A549 (cell line): ENCODE data around the gene N4BP2. TPM values are rescaled to one million over a fixed set of nuclear protein-coding genes. Genes with fewer than 3 reads are reported as not detected.

ENCODE experiments used
- ATAC-seq, 2 experiments: fragments of 200-7000 bp in 1 of 2; fragments of >200 bp in 1 of 2; cut with Nextera tagmentation in 1 of 2; cut with Tn5 transposase in 1 of 2; 3 replicates each; pipeline versions ENCODE4 v1.8.0 to v1.9.1; 2018 to 2020; ENCODE audit warnings: mild to moderate bottlenecking in 1 of 2, moderate library complexity in 1 of 2
- CTCF ChIA-PET: fragments of 300-600 bp; sonication (Branson Sonifier 250); formaldehyde crosslinking; extraction: SDS; loops from one replicate; lab custom pipeline; 2021; ENCODE audit warnings: antibody characterized with exemption, inconsistent platforms; lab: Yijun Ruan, JAX
- POLR2A ChIA-PET: fragments of 350-600 bp; formaldehyde crosslinking; extraction: SDS; loops from one replicate; lab custom pipeline; 2021; ENCODE audit warnings: antibody characterized with exemption, inconsistent platforms; lab: Yijun Ruan, JAX
- DNase-seq, 2 experiments: peaks; one replicate each; pipeline versions ENCODE4 v3.0.0 to v3.0.0-alpha.2; 2011 to 2016; ENCODE audit warnings: low read depth in 1 of 2, low spot score in 1 of 2
- FAIRE-seq: peaks from 2 replicates; lab custom pipeline; 2011; peaks lifted over from hg19 to GRCh38; lab: Jason Lieb, UNC
- H3K27ac ChIP-seq, 2 experiments: fragments of >200 bp; sonication (Bioruptor Twin); formaldehyde crosslinking; 3 replicates each; pipeline ENCODE4 v1.5.1; 2016 to 2017
- H3K4me1 ChIP-seq: fragments of >200 bp; sonication (Bioruptor Twin); formaldehyde crosslinking; 3 replicates; pipeline ENCODE4 v1.6.1; 2016
- H3K4me2 ChIP-seq: fragments of >200 bp; sonication (Bioruptor Twin); formaldehyde crosslinking; 3 replicates; pipeline ENCODE4 v1.6.1; 2016
- H3K4me3 ChIP-seq: fragments of >200 bp; sonication (Bioruptor Twin); formaldehyde crosslinking; 3 replicates; pipeline ENCODE4 v1.5.1; 2016
- H3K9me3 ChIP-seq: fragments of >200 bp; sonication (Bioruptor Twin); formaldehyde crosslinking; 3 replicates; pipeline ENCODE4 v1.6.1; 2016
- BHLHE40 ChIP-seq: IDR thresholded peaks from 2 replicates; pipeline ENCODE4 v1.6.1; 2012; ENCODE audit warnings: low read depth, low read length, inconsistent platforms
- CBX2 ChIP-seq: fragments of 200-600 bp; sonication (generic); IDR thresholded peaks from 2 replicates; pipeline ENCODE4 v1.6.1; 2016; ENCODE audit warnings: low read depth, mild to moderate bottlenecking, borderline replicate concordance
- CBX8 ChIP-seq: fragments of 200-600 bp; sonication (generic); IDR thresholded peaks from 2 replicates; pipeline ENCODE4 v1.6.1; 2016
- CEBPB ChIP-seq, 2 experiments: fragments of >200 bp in 1 of 2; sonication (Bioruptor Twin) in 1 of 2; formaldehyde crosslinking in 1 of 2; IDR thresholded peaks; 2 replicates each; pipeline ENCODE4 v1.6.1; 2012 to 2016
- CHD2 ChIP-seq: fragments of 150-350 bp; IDR thresholded peaks from 2 replicates; pipeline ENCODE4 v1.6.1; 2014; ENCODE audit warnings: low read length; ENCODE audit not compliant: partially characterized antibody
- CHD4 ChIP-seq: fragments of 200-600 bp; sonication (generic); IDR thresholded peaks from 2 replicates; pipeline ENCODE4 v1.6.1; 2016; ENCODE audit warnings: antibody characterized with exemption, mild to moderate bottlenecking, borderline replicate concordance
- EHF ChIP-seq: fragments of 250-450 bp; sonication (Bioruptor Pico); IDR thresholded peaks from 2 replicates; pipeline ENCODE4 v1.5.0; 2020; ENCODE audit warnings: mild to moderate bottlenecking
- EHMT2 ChIP-seq: fragments of 200-600 bp; sonication (generic); IDR thresholded peaks from 2 replicates; pipeline ENCODE4 v1.6.1; 2016; ENCODE audit warnings: antibody characterized with exemption, low read depth, mild to moderate bottlenecking, moderate library complexity
- ESRRA ChIP-seq: fragments of 150-350 bp; IDR thresholded peaks from 2 replicates; pipeline ENCODE4 v1.6.1; 2014; ENCODE audit warnings: mild to moderate bottlenecking, low read length, borderline replicate concordance
- FOSL2 ChIP-seq, 2 experiments: fragments of 450-650 bp in 1 of 2; fragments of >200 bp in 1 of 2; sonication (Bioruptor Twin) in 1 of 2; formaldehyde crosslinking; IDR thresholded peaks; 2 replicates each; pipeline versions ENCODE4 v1.5.0 to v1.6.1; 2016 to 2020; ENCODE audit warnings: mild to moderate bottlenecking in 1 of 2, moderate library complexity in 1 of 2
- FOXS1 ChIP-seq: fragments of 250-450 bp; sonication (Bioruptor Pico); IDR thresholded peaks from 2 replicates; pipeline ENCODE4 v1.5.0; 2020; ENCODE audit warnings: mild to moderate bottlenecking, moderate library complexity
- HOXA7 ChIP-seq: fragments of 250-450 bp; sonication (Bioruptor Pico); IDR thresholded peaks from 2 replicates; pipeline ENCODE4 v1.5.0; 2020; ENCODE audit warnings: mild to moderate bottlenecking, moderate library complexity
- HOXB13 ChIP-seq: fragments of 250-450 bp; sonication (Bioruptor Pico); IDR thresholded peaks from 2 replicates; pipeline ENCODE4 v1.5.0; 2020; ENCODE audit warnings: low read depth, mild to moderate bottlenecking, moderate library complexity
- HOXB5 ChIP-seq: fragments of 250-450 bp; sonication (Bioruptor Pico); IDR thresholded peaks from 2 replicates; pipeline ENCODE4 v1.5.0; 2020; ENCODE audit warnings: mild to moderate bottlenecking, moderate library complexity
- JUN ChIP-seq, 2 experiments: fragments of >200 bp; sonication (Bioruptor Twin); formaldehyde crosslinking; IDR thresholded peaks; 2 replicates in 1 of 2; 3 replicates in 1 of 2; pipeline ENCODE4 v1.6.1; 2016 to 2017
- KDM5A ChIP-seq: fragments of 200-600 bp; sonication (generic); IDR thresholded peaks from 2 replicates; pipeline ENCODE4 v1.6.1; 2016; ENCODE audit warnings: antibody characterized with exemption, mild to moderate bottlenecking
- MAFK ChIP-seq: fragments of 450-650 bp; IDR thresholded peaks from 2 replicates; pipeline ENCODE4 v1.6.1; 2014; ENCODE audit not compliant: partially characterized antibody
- MAZ ChIP-seq: fragments of 150-350 bp; IDR thresholded peaks from 2 replicates; pipeline ENCODE4 v1.6.1; 2014; ENCODE audit warnings: antibody characterized with exemption, low read depth, low read length, borderline replicate concordance
- MYC ChIP-seq: IDR thresholded peaks from 2 replicates; pipeline ENCODE4 v1.6.1; 2012; ENCODE audit warnings: mild to moderate bottlenecking, inconsistent platforms, low read length, improper control_type of control experiment, borderline replicate concordance
- NPAS2 ChIP-seq: fragments of 250-450 bp; sonication (Bioruptor Pico); IDR thresholded peaks from 2 replicates; pipeline ENCODE4 v1.8.0; 2022; ENCODE audit warnings: mild to moderate bottlenecking, moderate library complexity, borderline replicate concordance
- NR3C1 ChIP-seq: fragments of >200 bp; sonication (Bioruptor Twin); formaldehyde crosslinking; IDR thresholded peaks from 3 replicates; pipeline ENCODE4 v1.6.1; 2017
- PHF8 ChIP-seq: fragments of 200-600 bp; sonication (generic); IDR thresholded peaks from 2 replicates; pipeline ENCODE4 v1.6.1; 2016; ENCODE audit warnings: low read depth, mild to moderate bottlenecking, antibody characterized with exemption, moderate library complexity, borderline replicate concordance
- POLR2AphosphoS2 ChIP-seq: conservative IDR thresholded peaks from 2 replicates; pipeline ENCODE4 v1.6.1; 2012; ENCODE audit warnings: low read length, improper control_type of control experiment, inconsistent platforms
- RARB ChIP-seq: fragments of 250-450 bp; sonication (Bioruptor Pico); IDR thresholded peaks from 2 replicates; pipeline ENCODE4 v1.8.0; 2021; ENCODE audit warnings: mild to moderate bottlenecking, moderate library complexity
- RCOR1 ChIP-seq: fragments of 150-350 bp; IDR thresholded peaks from 2 replicates; pipeline ENCODE4 v1.6.1; 2014; ENCODE audit warnings: antibody characterized with exemption, low read length, low read depth
- RNF2 ChIP-seq: fragments of 200-600 bp; sonication (generic); IDR thresholded peaks from 2 replicates; pipeline ENCODE4 v1.6.1; 2016; ENCODE audit warnings: low read depth, mild to moderate bottlenecking, antibody characterized with exemption, moderate library complexity, borderline replicate concordance
- SREBF2 ChIP-seq: fragments of 450-650 bp; IDR thresholded peaks from 2 replicates; pipeline ENCODE4 v1.6.1; 2014; ENCODE audit warnings: mild to moderate bottlenecking, moderate library complexity
- TFCP2L1 ChIP-seq: fragments of 250-450 bp; sonication (Bioruptor Pico); IDR thresholded peaks from 2 replicates; pipeline ENCODE4 v1.5.0; 2021; ENCODE audit warnings: mild to moderate bottlenecking
- ZC3H11A ChIP-seq: fragments of 450-650 bp; IDR thresholded peaks from 2 replicates; pipeline ENCODE4 v1.6.1; 2014; ENCODE audit warnings: antibody characterized with exemption, mild to moderate bottlenecking
- WGBS: methylation state at CpG from one replicate; pipeline ENCODE4 v1.1.6; 2017; ENCODE audit errors: missing lambda C conversion rate; 5-methylcytosine and 5-hydroxymethylcytosine counted together
- polyA plus RNA-seq, 4 experiments: library from polyadenylated mRNA; depleted of rRNA in 3 of 4; stranded (reverse); fragments of >200 nt; fragmentation: RNase III in 1 of 4; extraction: RNeasy Plus Mini Kit Qiagen cat#74134 plus additional on column Dnase treatment in 1 of 4; gene quantifications; 2 replicates in 3 of 4; 3 replicates in 1 of 4; pipeline ENCODE4 v1.2.3, GENCODE V29; 2011 to 2017
- TF ChIP-seq, protein P1 (sequence below): fragments of 250-450 bp; sonication (Bioruptor Pico); IDR thresholded peaks from 2 replicates; pipeline ENCODE4 v1.5.0; 2021; ENCODE audit warnings: mild to moderate bottlenecking, moderate library complexity, borderline replicate concordance
- TF ChIP-seq, protein P2 (sequence below): fragments of 250-450 bp; sonication (Bioruptor Pico); IDR thresholded peaks from 2 replicates; pipeline ENCODE4 v1.5.0; 2020; ENCODE audit warnings: low read depth, mild to moderate bottlenecking, moderate library complexity
- TF ChIP-seq, protein P3 (sequence below): fragments of >200 bp; sonication (Bioruptor Twin); formaldehyde crosslinking; IDR thresholded peaks from 3 replicates; pipeline ENCODE4 v1.5.1; 2016
- TF ChIP-seq, protein P4 (sequence below): fragments of 150-350 bp; IDR thresholded peaks from 2 replicates; pipeline ENCODE4 v1.6.1; 2014; ENCODE audit warnings: low read depth, mild to moderate bottlenecking, low read length

Gene N4BP2
- polyA plus RNA-seq, 2 of the 4 experiments (the other 2 are of a cell fraction) = 2.7 to 10.4 TPM

DNA sequence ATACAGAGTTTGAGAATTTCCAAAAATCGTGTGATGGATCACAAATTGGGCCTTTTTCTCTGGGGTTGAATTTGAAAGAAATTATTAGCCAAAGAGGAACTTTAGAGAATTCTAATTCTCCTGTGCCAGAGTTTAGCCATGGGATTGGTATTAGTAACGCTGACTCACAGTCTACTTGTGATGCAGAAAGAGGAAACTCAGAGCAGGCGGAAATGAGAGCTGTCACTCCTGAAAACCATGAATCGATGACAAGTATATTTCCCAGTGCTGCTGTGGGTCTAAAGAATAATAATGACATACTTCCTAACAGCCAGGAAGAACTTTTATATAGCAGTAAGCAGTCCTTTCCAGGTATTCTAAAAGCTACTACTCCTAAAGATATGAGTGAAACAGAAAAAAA is 64.9 kb downstream of the N4BP2 start:
- DNase-seq (peak in 1 of 2 experiments; percentile 43), ATAC-seq (peak; percentile 56 to 70; a peak in 4 of 6 replicates), FAIRE-seq (no peak)
- no peak overlapping the region for H3K4me3 ChIP-seq
- H3K9me3 ChIP-seq = no peaks in the 10 kb centered on the region
- WGBS = 27% methylated on average over 4 of the region's 4 CpGs
- H3K4me1 ChIP-seq = peaks cover 9% of the 10 kb centered on the region; the same call in 1 of the 3 replicates
- CTCF ChIA-PET = interaction anchor here (0.7 to 1.2 kb wide), 2 partner anchors 26 to 195 kb away, joined by 3 read pairs; no protein-coding TSS in a partner anchor
- H3K4me2 ChIP-seq = peak overlapping the region; percentile 34; the same call in 2 of the 3 replicates
- TF ChIP-seq POLR2AphosphoS2 = no peak
- TF ChIP-seq KDM5A = no peak
- no peak for TF ChIP-seq MAZ
- no peak for TF ChIP-seq HOXA7 (CRISPR knock-in tag)
- no peak for TF ChIP-seq CBX8
- no peak for TF ChIP-seq FOSL2 (IDR thresholded peaks at IDR 0.05)
- peak; percentile 36; the same call in 1 of the 2 replicates for TF ChIP-seq FOSL2 (CRISPR knock-in tag; IDR thresholded peaks at IDR 0.05)
- TF ChIP-seq BHLHE40 = no peak
- POLR2A ChIA-PET = interaction anchor here (0.6 kb wide), 2 partner anchors 28 to 64 kb away, joined by 3 to 6 read pairs; no protein-coding TSS in a partner anchor
- peak overlapping the region in 1 of 2 experiments; percentile 29; a peak in 1 of 6 replicates for H3K27ac ChIP-seq

DNA sequence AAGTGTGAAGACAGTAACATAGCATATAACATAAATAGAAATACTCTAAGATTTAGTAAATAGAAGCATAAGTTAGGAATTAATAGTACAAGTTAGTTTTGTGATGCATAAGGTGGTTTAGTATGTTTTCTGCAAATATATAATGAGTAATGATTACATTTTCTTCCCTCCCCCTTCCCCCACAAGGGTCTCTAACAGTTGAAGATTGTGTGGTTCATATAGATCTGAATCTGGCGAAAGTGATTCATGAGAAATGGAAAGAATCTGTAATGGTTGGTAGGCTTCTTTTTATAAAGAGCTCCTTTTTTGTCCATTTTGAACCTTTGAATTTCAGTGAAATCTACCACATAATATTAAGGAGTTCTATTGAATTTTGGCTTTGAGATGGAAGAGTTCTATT is 66.3 kb downstream of the N4BP2 start:
- no peak for FAIRE-seq
- DNase-seq = no peak
- CTCF ChIA-PET = interaction anchor here (1.1 kb wide), 1 partner anchor 67 kb away, joined by 3 read pairs; the partner anchor contains the start of gene N4BP2

DNA sequence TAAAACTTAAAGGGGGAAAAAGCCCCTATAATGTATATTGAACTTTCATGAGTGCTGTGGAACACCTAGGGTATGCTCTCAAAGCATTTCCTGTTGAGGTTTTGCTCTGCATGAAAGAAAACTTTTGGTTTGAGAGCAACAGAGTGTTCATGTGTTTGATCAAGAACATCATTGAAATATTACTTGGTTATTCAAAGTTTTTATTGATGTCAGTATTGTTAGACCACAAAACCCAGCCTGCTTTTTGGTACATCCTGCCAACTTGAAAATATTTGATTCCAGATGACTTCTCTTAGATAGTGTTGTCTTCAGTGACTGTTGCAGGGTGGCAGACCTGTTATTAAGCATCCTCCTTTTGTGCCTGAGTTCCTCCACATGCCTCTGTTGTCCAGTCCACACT is 68.0 kb downstream of the N4BP2 start:
- Histone ChIP-seq H3K27ac (no peak overlapping the region), H3K4me1 (peaks cover 9% of the 10 kb centered on the region; the same call in 1 of the 3 replicates), H3K9me3 (no peaks in the 10 kb centered on the region), H3K4me2 (no peak overlapping the region), H3K4me3 (no peak overlapping the region)
- CTCF ChIA-PET = no interaction called here
- POLR2A ChIA-PET = no interaction called here
- no peak for ATAC-seq
- no peak for DNase-seq
- no peak for FAIRE-seq
- TF ChIP-seq RARB (CRISPR knock-in tag) = no peak
- TF ChIP-seq MYC = no peak
- no peak for TF ChIP-seq EHMT2
- TF ChIP-seq ESRRA = no peak
- no peak for TF ChIP-seq CHD2
- TF ChIP-seq HOXB13 (CRISPR knock-in tag) = no peak
- TF ChIP-seq MAFK = no peak
- no peak for TF ChIP-seq POLR2AphosphoS2
- TF ChIP-seq, protein P1, sequence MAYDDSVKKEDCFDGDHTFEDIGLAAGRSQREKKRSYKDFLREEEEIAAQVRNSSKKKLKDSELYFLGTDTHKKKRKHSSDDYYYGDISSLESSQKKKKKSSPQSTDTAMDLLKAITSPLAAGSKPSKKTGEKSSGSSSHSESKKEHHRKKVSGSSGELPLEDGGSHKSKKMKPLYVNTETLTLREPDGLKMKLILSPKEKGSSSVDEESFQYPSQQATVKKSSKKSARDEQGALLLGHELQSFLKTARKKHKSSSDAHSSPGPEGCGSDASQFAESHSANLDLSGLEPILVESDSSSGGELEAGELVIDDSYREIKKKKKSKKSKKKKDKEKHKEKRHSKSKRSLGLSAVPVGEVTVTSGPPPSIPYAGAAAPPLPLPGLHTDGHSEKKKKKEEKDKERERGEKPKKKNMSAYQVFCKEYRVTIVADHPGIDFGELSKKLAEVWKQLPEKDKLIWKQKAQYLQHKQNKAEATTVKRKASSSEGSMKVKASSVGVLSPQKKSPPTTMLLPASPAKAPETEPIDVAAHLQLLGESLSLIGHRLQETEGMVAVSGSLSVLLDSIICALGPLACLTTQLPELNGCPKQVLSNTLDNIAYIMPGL (CRISPR knock-in tag) = no peak
- no peak for TF ChIP-seq HOXB5 (CRISPR knock-in tag)
- no peak for TF ChIP-seq ZC3H11A
- no peak for TF ChIP-seq BHLHE40
- TF ChIP-seq PHF8 = no peak
- no peak for TF ChIP-seq RCOR1

More for the DNA sequence above, 66.3 kb downstream of the N4BP2 start:
- Histone ChIP-seq H3K27ac (no peak overlapping the region), H3K4me3 (no peak overlapping the region), H3K4me2 (no peak overlapping the region), H3K4me1 (peaks cover 9% of the 10 kb centered on the region; the same call in 1 of the 3 replicates)
- POLR2A ChIA-PET = interaction anchor here (0.6 kb wide), 1 partner anchor 17 kb away, joined by 7 read pairs; no protein-coding TSS in a partner anchor
- ATAC-seq = no peak
- 96% methylated on average over 1 of the region's 1 CpG for WGBS
- TF ChIP-seq CEBPB (IDR thresholded peaks at IDR 0.05) (no peak), ZC3H11A (no peak), EHF (CRISPR knock-in tag) (no peak), SREBF2 (no peak), CBX2 (no peak), MAFK (no peak), FOXS1 (CRISPR knock-in tag) (no peak), RNF2 (no peak), CHD4 (no peak), NR3C1 (no peak), NPAS2 (CRISPR knock-in tag) (no peak), JUN (IDR thresholded peaks at IDR 0.05) (no peak), TFCP2L1 (CRISPR knock-in tag) (no peak)
- TF ChIP-seq, protein P2, sequence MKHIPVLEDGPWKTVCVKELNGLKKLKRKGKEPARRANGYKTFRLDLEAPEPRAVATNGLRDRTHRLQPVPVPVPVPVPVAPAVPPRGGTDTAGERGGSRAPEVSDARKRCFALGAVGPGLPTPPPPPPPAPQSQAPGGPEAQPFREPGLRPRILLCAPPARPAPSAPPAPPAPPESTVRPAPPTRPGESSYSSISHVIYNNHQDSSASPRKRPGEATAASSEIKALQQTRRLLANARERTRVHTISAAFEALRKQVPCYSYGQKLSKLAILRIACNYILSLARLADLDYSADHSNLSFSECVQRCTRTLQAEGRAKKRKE = no peak
- TF ChIP-seq, protein P3, sequence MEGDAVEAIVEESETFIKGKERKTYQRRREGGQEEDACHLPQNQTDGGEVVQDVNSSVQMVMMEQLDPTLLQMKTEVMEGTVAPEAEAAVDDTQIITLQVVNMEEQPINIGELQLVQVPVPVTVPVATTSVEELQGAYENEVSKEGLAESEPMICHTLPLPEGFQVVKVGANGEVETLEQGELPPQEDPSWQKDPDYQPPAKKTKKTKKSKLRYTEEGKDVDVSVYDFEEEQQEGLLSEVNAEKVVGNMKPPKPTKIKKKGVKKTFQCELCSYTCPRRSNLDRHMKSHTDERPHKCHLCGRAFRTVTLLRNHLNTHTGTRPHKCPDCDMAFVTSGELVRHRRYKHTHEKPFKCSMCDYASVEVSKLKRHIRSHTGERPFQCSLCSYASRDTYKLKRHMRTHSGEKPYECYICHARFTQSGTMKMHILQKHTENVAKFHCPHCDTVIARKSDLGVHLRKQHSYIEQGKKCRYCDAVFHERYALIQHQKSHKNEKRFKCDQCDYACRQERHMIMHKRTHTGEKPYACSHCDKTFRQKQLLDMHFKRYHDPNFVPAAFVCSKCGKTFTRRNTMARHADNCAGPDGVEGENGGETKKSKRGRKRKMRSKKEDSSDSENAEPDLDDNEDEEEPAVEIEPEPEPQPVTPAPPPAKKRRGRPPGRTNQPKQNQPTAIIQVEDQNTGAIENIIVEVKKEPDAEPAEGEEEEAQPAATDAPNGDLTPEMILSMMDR = no peak
- TF ChIP-seq, protein P4, sequence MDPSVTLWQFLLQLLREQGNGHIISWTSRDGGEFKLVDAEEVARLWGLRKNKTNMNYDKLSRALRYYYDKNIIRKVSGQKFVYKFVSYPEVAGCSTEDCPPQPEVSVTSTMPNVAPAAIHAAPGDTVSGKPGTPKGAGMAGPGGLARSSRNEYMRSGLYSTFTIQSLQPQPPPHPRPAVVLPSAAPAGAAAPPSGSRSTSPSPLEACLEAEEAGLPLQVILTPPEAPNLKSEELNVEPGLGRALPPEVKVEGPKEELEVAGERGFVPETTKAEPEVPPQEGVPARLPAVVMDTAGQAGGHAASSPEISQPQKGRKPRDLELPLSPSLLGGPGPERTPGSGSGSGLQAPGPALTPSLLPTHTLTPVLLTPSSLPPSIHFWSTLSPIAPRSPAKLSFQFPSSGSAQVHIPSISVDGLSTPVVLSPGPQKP = no peak
- TF ChIP-seq, all 56 proteins: peak for 0
- no peaks in the 10 kb centered on the region for H3K9me3 ChIP-seq
